ENCODE data around the gene TRIM40.

GRCh38 chr6:30102970-30103871 lies 32.7 kb upstream of the TRIM40 start:
- TF ChIP-seq CTCF (IDR thresholded peaks at IDR 0.05) (peak; percentile 89), ZFX (IDR thresholded peaks at IDR 0.05; ENCODE audit: borderline replicate concordance) (no peak)
